CD4-positive, alpha-beta T cell treated with Interleukin-12 subunit alpha and Interleukin-12 subunit beta, for 1 hour (primary cell): Measurements from ENCODE around the gene MACF1.
"Not testable (repeated sequence)": the region's sequence is repeated elsewhere in the genome, so short reads cannot be mapped to it uniquely, and the experiment has no call there.

ENCODE experiments used
- DNase-seq: peaks from one replicate; pipeline ENCODE4 v3.0.0-alpha.2; 2020

The MACF1 gene

GRCh38 chr1:39431927-39432326 lies 227.4 kb downstream of the MACF1 start:
- no peak for DNase-seq

DNA sequence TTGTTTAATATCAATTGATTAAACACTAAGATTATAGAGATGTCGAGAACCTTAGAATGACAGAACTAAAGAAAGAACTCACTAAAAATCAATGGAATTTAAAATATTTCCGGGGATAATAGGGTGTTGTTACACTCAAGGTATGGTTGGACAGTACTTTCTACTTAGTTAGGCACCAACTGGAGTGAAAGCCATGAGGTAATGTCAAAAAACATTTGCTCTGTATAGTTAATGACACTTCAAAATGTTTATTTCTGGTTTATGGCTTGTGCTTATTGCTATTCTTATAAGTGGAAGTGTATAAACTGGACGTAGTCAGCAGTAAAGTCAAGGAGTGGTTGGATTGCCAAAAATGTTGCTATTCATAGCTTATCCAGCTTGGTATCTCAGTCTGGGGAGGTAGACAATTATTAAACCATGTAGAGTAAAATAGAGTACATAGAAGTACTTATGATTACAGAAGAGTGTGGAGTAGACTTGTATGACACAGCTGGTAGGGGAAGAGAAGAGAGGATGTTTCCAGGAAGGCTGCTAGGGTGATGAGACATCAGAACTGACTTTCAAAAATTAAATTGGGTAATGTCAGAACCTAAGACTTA lies 230.4 kb downstream of the MACF1 start:
- no peak for DNase-seq

DNA sequence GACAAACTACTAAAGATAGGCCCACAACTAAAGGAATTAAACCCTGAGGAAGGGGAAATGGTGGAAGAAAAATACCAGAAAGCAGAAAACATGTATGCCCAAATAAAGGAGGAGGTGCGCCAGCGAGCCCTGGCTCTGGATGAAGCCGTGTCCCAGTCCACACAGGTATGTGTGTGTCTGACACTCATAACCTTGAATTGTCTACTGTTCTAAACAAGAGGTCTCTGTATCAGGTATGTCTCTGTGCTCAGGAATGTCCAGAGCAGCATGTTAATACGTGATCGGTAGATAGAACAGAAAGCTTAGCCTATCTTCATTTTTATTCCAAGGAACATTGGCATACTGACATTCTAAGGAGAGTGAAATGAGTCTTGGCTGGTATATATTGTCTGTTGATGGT lies 231.1 kb downstream of the MACF1 start:
- no peak for DNase-seq

GRCh38 chr1:39436842-39437241 lies 232.3 kb downstream of the MACF1 start:
- no peak for DNase-seq

- no peak for DNase-seq
These were observed 233.5 kb downstream of the MACF1 start for GRCh38 chr1:39438042-39438441.

DNA sequence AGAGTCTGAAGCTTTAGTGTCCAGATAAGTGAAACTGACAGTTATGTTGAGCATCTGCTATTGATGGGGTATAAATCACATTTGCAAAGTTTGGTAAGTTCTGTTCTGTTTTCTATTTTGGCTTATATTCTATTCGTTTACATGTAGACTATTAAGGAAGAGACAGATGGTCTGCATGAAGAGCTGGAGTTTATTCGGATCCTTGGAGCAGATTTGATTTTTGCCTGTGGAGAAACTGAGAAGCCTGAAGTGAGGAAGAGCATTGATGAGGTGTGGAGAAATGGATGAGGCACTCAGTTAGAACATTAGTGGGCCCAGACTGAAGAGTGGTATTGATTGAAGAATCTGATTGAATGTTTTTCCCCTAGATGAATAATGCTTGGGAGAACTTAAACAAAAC lies 236.4 kb downstream of the MACF1 start:
- no peak for DNase-seq

DNA sequence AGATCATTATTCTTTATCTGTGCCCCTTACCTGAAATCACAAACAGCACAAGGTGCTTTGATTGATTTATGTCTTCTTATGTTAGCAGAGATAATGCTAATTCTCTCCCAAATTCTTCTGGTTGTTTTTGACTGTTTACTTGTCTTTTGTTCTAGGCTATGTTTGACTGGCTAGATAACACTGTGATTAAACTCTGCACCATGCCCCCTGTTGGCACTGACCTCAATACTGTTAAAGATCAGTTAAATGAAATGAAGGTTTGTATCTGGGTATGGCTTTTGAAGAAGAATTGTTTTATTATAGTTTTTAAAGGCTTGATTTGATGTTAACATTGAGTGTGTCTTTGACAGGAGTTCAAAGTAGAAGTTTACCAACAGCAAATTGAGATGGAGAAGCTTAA lies 237.3 kb downstream of the MACF1 start:
- DNase-seq: no peak

DNA sequence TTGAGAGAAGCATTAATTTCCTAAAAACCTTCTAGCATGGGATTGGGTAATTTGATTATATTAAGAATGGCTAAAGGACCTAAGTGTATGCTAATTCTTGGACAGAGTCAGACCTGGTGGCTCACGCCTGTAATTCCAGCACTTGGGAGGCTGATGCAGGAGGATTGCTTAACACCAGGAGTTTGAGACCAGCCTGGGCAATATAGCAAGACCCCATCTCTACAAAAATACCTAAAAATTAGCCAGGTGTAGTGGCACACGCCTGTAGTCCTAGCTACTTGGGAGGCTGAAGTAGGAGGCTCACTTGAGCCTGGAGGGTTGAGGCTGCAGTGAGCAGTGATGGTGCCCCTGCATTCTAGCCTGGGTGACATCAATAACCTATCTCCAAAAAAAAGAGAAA lies 241.1 kb downstream of the MACF1 start:
- no peak for DNase-seq

DNA sequence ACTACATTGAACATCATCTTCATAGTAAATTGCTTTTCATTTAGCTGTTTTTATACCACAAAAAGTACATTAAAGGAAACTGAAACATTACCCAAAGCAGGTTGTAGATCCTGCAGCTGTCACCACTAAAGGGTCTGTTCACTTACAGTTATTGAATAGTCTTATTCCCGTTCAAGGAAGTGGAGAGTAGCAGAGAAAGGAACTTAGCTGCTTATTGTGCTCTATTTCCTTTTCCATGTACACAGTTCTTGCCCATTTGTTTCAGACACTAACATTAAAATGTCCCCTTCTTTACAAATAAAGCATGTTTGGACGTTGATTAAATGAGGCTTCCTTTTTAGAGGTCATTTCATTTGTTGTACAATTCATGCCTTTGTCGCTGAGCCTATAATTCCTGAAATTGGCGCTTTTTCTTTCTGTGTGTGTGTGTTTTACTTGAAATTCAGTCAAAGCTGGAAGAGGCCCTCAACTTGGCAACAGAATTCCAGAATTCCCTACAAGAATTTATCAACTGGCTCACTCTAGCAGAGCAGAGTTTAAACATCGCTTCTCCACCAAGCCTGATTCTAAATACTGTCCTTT lies 242.6 kb downstream of the MACF1 start:
- DNase-seq: no peak

- DNase-seq: not testable (repeated sequence)
These were observed 245.5 kb downstream of the MACF1 start for GRCh38 chr1:39450041-39450440.

DNA sequence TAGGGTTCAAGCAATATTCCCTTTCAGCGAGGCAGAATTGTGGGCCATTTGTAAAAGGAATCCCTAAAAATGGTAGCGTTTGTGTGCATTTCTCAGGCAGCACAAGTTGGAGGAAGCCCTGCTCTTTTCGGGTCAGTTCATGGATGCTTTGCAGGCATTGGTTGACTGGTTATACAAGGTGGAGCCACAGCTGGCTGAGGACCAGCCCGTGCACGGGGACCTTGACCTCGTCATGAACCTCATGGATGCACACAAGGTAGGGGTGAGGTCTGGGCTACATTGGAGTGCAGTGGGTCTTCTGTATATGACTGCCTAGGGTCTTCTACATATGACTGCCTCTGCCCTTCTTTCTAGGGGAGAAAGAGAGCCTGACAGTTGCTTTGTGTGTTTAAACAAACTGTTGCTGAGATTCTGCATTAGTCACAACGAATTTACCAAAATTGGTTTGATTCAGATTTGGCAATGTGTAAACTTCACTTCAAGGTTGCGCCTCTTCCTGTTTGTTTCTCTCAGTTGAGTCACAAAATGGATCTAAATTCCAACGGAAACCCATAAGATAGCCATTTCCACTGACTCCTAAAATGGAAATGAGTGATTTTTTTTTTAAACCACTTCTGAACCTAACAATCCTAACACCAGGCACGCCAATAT lies 246.6 kb downstream of the MACF1 start:
- no peak for DNase-seq

DNA sequence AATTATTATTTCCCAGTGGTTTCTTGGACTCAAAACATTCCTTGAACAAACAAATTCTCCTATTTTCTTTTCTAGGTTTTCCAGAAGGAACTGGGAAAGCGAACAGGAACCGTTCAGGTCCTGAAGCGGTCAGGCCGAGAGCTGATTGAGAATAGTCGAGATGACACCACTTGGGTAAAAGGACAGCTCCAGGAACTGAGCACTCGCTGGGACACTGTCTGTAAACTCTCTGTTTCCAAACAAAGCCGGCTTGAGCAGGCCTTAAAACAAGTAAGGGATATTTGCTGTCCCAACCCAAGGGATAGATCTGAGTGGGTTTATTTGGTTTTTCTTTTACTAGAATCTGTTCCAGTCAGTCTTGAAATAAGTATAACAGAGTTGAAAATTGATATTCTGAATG lies 247.6 kb downstream of the MACF1 start:
- DNase-seq: no peak

- DNase-seq: no peak
These were observed 248.0 kb downstream of the MACF1 start for GRCh38 chr1:39452540-39452939.

DNA sequence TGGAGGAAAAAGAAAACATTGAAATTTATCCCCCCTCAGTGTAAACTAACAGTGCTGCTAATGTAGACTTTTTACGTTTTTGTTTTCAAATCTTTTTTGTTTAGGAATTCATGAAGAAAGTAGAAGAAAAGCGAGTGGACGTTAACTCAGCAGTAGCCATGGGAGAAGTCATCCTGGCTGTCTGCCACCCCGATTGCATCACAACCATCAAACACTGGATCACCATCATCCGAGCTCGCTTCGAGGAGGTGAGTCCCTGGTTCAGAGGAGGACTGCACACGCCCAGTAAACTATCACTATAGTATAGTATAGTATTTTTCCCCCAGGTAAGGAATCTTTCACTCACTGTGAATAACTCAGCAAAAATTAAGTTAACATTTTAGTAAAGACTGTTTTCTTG lies 249.1 kb downstream of the MACF1 start:
- DNase-seq: no peak

- no peak for DNase-seq
These were observed 254.5 kb downstream of the MACF1 start for GRCh38 chr1:39458991-39459390.

DNA sequence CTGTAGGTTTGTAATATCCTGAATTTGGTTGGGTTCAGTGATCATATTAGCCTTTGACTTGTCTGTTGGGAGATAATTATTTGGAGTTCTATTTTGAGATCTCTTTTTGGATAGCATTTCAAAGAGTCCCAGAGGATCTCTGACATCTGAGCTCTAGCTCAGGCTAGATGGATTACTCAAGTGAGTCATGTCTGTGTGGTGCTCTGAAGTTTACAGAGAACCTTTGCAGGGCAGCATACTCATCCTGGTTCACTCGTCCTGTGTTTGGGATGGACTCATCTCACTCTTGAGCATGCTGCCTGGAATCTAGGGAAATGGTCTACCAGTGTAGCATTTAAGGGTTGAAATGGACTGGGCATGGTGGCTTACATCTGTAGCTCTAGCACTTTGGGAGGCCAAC lies 257.6 kb downstream of the MACF1 start:
- no peak for DNase-seq

- no peak for DNase-seq
These were observed 262.1 kb downstream of the MACF1 start for GRCh38 chr1:39466413-39467107.

GRCh38 chr1:39467108-39467720 lies 262.7 kb downstream of the MACF1 start:
- DNase-seq: not testable (repeated sequence)

DNA sequence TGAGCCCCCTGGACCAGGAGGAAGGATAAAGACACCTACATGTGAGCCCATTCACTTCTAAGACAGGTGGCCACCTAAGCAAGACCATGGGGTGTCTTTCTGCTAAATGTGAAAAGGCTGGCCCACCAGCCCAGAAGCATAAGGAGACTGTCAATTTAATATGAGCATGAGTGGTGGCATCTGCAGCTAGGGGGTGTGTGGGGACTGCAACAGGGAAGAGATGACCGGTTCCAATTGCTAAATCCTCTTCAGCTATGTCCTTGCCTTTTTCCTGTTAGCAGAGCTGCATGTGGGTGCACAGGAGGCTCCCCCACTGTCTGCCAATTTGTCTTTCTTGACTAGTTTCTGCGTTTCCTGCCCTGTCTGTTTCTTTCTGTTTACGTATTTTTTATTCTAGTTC lies 264.7 kb downstream of the MACF1 start:
- DNase-seq: no peak

GRCh38 chr1:39470040-39470439 lies 265.5 kb downstream of the MACF1 start:
- DNase-seq: no peak

DNA sequence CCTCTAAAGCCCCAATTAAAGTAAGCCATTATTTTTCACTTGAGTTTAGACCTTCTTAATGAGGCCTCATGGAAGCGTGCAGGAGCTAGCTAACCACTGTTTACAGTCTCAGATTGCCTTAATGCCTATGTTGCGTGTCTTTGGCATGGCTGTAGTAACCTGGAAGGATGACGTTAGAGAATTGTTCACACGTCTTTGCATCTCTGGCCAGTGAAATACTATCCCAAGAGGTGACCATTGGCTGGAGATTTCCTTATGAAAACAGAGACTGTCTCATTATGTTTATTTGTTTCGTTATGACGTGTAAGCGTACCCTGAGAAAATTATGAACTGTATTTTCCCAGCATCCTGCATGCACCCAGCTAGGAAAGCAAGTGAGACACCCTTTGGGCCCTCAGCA lies 268.3 kb downstream of the MACF1 start:
- no peak for DNase-seq

GRCh38 chr1:39473324-39473723 lies 268.8 kb downstream of the MACF1 start:
- no peak for DNase-seq

DNA sequence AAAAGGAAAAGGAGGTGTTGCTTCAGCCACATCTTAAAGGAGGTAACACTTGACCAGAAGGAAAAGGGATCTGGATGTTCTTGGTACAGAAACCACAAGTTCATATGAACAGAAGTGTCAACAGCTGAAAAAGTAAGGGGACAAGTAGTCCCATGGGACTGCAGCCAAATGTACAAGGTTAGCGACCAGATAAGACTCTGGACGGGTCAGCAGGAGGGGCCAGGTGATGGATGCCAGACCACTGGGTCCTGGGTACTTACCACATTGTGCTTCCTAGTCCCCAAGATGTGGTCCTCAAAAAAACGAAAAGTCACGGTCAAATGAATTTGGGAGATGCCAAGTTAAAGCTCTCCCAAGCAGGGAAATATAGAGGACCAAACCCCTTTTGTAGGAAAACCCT lies 270.3 kb downstream of the MACF1 start:
- DNase-seq: no peak

- not testable (repeated sequence) for DNase-seq
These were observed 271.1 kb downstream of the MACF1 start for GRCh38 chr1:39475551-39475950.
